Cortex of kidney (tissue), 1 donor: ENCODE data around the gene C15orf40.
A peak's percentile ranks its signal among the peaks of the same experiment; 100 is the strongest.
"Not testable (repeated sequence)": the region's sequence is repeated elsewhere in the genome, so short reads cannot be mapped to it uniquely, and the experiment has no call there.

Source experiments
- DNase-seq: peaks from one replicate; lab custom pipeline; 2025; lab: John Stamatoyannopoulos, UW

Gene C15orf40

DNA sequence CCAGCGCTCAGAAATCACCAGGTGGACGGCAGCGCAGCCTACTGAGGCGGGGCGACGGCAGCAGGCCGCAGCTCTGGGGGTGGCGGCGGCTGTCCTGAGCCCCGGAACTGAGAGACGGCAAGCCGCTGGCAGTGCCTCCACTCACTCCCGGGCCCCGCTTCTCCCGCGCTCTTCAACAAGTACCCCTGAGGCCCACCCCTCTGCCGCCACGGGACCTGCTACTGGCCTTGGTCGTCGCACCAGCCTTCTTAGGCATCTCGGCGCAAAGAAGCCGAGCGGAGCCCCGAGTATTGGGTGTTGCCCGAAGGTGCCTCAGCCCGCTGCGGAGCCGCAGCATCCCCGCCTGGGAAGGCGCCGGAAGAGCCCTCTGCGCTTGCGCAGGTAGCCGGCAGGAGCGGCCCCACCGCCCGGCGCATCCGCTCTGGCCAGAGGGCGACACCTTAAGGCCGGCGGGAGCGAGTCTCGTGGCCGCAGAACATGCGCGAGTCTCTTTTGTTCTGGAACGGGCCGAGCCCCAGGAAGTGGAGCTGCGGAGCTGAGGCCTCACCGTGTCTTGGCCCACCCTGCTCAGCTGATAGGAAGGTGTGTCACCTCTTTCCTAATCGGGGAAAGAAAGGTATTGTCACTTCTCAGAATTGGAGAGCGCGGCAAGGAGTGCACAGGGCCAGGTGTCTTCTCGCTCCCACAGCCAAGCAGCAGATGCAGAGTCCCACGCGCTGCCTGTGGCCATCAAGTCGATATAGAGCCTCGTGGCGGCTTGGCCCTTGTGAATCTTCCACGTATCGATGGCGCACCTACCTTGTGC, at the start of gene C15orf40:
Gene C15orf40 (minus strand): TSS at position 369 of the 805 bp plus-strand sequence. CDS start 32 bp downstream, at position 337.
- DNase-seq = peak; percentile 46

DNA sequence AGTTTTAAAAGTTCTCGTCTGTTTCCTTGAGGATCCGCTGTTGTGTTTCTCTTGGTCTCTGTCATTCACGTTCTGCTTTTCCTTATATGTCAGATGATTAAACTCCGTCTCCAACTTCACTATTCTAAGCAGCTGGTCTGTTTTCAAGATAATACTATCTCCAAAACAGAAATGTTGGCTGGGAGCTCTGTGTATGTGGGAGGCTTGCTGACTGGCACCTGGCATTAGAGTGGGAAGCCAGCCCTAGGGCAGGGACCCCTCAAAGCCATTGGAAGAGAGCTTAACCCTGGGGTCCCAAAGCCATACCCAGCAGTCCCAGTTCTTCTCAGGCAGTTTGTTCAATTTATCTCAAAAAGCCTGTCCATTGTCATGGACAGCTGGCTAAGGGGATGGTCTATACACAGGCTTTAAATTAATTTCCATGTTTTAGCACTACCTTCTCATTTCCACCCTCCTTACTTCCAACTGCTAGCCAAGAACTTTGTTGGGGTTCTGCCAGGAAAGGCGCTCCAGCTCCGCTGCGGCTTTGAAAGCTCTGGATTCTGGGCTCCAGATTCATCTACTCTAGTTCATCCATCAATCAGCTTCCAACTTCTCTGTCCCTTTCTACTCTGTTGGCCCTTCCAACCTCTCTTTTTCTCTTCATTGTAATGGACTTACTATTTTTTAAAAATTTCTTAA, 46.4 kb upstream of the C15orf40 start:
- no peak for DNase-seq

DNA sequence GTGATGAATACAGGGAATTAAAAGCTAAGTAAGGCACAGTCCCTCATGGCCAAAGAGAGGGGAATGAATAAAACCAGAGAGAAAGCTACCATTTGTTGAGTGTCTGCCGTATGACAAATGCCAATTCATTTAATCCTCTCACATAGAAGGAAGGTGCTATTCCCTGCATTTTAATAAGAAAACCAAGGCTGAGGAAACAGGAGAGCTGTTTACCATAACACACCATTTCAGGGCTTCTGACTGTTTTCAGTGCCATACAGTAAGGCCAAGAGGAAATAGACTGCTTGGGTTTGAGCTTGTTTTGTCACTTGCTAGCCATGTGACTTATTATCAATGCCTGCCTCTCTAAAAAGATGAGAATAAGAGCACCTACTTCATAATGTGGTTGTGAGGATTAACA, 45.6 kb upstream of the C15orf40 start:
- no peak for DNase-seq

DNA sequence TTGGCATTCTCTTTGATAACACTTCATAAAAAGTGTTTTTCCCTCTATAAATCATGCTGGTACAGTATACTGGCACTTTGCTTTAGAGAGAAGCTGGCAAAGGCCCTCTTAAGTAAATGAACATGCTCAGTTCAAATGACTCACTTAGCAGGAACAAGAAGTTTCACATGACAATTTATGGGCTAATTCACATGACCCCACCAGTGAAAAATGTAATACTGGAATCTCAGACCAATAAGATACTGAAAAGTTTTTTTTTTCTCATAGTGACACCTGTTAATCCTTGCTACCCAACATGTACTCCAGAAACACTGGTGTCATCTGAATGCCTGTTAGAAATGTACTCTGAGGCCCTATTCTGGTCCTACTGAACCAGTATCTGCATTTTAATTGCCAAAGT, 41.7 kb upstream of the C15orf40 start:
- DNase-seq = no peak

DNA sequence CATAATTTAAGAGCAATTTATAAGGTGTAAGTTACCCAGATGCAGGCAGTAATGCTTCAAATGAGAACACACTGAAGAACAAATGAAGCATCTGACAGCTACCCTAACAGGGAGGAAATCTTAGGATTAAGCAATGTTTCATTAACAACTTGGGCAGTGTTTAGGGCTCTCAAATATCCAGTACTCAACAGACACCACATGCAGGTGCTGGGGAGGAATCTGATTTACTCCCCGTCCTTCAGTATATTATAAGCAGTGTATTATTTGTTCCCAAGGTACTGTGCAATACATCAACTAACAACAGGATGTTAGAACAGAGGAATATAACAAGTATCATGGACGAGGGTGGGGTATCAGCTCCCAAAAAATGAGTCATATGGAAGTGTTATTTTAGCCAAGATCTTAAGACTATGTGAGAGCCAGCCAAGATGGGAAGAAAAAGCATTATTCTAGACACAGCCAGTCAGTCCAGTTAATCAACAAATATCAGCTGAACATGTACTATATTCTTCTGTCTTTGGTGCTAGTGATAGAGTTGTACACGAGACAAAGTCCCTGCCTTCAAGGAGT, 35.2 kb upstream of the C15orf40 start:
- DNase-seq = no peak

DNA sequence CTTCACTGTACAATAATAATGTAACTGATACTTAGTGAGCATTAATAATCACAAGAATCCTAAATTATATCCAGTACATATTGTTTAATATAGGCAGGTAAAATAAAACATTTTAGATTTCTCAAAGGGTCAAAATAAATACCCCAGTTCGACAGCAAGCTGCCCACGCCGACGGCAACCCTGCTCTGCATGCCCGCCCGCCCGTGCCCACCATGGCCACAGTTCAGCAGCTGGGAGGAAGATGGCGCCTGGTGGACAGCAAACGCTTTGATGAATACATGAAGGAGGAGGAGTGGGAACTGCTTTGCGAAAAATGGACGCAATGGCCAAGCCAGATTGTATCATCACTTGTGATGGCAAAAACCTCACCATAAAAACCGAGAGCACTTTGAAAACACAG, 32.7 kb upstream of the C15orf40 start:
- DNase-seq = no peak

DNA sequence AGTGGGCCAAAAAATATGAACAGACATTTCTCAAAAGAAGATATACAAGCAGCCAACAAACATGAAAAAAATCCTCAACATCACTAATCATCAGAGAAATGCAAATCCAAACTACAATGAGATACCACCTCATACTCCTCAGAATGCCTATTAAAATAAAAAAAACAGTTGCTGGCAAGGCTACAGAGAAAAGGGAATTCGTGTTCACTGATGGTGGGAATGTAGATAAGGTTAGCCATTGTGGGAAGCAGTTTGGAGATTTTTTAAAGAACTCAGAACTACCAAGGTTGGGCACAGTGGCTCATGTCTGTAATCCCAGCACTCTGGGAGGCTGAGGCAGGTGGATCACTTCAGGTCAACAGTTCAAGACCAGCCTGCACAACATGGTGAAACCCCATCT, 27.8 kb upstream of the C15orf40 start:
- DNase-seq = no peak

DNA sequence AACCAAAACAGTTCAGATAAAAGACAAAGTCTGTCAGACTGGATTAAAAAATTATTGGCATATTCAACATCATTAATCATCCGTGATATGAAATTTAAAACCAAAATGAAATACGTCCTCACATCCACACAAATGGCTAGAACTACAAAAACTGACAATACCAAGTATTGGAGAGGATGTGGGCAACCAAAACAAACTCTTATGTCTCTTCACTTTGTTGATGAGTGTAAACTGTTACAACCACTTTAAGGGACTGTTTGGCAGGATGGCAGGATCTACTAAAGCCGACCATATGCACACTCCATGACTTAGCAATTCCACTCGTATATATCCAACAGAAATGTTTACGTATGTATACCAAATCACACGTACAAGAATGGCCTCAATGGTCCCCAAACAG, 24.8 kb upstream of the C15orf40 start:
- DNase-seq = no peak

DNA sequence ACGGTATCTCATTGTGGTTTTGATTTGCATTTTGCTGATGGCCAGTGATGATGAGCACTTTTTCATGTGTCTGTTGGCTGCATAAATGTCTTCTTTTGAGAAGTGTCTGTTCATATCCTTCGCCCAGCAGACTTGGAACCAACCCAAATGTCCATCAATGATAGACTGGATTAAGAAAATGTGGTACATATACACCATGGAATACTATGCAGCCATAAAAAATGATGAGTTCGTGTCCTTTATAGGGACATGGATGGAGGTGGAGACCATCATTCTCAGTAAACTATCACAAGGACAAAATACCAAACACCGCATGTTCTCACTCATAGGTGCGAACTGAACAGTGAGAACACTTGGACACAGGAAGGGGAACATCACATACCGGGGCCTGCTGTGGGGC, 19.8 kb upstream of the C15orf40 start:
- DNase-seq = not testable (repeated sequence)

DNA sequence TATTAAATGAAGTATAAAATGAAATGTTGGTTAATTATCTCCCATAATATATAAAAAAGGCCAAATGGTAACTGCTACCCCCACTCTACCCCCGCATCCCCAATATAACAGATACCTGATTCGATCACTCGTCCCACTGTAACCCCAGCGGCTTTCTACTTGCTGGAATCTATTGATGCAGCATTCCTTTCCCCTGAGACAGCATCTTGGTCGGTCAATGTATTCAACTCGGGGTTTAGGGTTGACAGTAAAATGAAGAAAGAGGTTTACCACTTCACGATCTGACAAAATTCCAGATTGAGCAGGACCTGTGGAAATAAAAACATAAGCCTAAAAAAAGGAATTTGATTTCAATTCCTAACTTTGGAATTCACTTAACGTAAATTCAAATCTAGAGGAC, 18.6 kb upstream of the C15orf40 start:
- no peak for DNase-seq

DNA sequence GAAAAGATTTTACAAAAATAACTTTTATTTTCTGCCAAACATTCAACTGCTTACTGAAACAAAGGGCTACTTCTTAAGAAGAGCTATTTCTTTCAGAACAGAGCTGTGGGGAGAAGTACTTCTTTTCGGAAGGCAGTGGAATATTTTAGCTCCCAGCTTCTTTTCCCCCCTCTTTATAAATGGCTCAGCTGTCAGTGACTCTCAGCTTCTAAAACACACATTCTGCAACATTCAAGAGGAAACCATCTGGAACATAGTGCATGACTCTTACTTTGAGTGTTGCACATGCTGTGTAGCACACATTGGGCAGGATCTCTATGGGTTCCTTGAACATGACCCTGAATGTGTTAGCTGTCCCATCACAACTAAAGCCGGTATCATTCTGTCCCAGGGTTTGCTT, 7.0 kb upstream of the C15orf40 start:
- no peak for DNase-seq

DNA sequence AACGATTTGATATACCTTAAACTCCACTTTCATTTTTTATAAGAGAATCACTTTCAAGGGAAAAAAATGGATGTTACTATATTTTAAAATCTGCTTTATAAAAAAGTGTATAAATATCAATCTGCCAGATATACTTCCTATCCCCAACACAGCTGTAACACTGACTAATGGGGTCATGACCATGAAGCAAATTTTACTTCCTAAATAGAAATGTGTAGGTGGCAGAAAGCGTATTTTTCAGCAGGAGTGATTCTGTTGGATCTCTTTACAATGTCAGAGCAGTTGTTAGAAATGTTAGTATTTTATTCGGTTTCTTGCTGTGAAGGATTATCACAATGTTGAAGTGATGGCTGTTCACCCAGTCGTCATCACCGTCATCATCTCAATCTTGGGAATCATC, 5.5 kb upstream of the C15orf40 start:
- DNase-seq = no peak

DNA sequence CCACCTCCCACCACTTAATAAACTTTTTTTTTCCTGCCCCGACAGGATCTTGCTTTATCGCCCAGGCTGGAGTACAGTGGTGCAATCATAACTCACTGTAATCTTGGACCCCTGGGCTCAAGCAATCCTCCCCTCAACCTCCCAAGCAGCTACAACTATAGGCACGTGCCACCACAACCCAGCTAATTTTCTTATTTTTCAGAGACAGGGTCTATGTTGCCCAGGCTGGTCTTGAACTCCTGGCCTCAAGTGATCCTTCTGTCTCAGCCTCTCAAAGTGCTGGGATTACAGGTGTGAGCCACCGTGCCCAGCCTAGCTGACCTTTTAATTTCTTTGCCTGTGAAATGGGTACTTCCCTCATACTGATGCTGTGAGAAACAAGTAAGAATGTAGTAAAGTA, 3.9 kb upstream of the C15orf40 start:
- DNase-seq = no peak

DNA sequence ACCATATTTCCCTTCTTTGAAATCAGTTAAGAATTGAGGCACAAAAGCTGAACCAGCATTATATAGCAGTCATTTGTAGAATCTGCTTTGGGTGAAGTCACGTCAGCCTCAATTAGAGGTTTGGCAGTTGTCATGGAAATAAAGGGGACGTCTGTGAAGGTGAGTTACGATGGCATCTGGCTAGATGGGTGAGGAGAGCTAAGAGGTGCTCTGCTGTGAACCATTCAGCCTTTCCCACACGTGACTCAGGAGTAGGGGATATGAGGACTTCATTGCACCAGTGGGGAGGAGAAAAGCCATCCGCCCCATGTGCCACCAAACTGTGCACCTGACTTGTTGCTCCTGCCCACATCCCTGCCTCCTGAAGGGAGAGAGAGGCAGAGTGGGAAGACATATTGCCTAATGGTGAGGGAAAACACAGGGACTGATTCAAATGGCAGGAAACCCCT, 2.8 kb upstream of the C15orf40 start:
- no peak for DNase-seq

DNA sequence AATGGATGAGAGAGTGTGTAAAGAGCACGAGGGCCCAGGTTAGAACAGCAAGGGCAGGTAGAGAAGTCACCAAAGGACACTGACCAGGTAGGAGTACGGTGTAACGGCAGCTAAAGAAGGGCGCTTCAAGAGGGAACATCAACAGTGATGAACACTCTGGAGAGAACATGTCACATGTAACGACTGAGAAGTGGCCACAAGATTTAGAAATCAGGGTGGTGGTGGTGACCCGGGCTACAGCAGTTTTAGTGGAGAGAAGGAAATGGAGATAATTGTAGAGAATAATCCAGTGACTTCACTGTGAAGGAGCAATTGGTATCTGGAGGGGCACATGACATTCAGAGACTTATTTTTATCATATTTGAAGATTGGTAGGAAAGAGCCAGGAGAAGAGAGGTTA, 1.2 kb upstream of the C15orf40 start:
- no peak for DNase-seq

DNA sequence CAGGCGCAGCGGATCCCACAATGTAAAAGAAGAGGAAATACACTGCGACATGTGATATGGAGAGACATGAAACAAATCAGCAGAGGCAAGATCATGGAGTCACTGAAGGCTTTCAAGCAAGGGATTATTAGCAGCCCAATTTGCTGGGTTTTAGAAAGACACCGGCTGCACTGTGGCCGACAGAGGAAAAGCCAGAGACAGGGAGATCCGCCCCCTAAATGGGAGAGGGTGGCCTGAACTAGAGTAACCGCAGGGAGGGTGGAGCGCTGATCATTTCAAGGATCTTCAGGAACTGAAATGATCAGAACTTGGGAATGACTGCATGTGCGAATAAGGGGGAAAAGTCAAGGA, 612 bp upstream of the C15orf40 start:
- DNase-seq = no peak

DNA sequence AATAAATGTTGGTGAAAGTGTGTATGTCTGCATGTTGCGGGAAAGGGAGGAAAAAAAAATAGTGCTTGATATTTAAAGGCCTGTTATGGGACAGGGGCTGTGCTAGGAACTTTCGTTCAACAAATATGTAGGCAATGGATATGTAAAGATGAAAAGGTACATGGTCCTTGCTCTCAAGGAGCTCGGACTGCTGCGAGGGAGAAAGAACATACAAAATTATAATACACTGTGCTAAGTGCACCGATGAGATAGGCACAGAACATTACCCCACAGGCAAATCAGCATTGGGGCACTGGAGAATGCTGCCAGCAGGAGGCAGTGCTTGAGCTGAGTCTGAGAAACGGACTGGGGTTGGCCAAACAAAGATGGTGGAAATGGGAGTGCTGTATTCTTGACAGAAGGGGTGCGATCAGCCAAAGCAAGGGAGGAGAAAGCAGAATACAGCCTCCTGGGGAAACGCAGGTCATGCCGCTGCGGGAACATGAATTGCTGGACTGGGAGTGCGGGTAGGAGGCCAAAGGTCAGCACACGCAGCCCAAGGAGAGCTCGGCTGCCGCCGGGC, 649 bp downstream of the C15orf40 start:
- DNase-seq = no peak

DNA sequence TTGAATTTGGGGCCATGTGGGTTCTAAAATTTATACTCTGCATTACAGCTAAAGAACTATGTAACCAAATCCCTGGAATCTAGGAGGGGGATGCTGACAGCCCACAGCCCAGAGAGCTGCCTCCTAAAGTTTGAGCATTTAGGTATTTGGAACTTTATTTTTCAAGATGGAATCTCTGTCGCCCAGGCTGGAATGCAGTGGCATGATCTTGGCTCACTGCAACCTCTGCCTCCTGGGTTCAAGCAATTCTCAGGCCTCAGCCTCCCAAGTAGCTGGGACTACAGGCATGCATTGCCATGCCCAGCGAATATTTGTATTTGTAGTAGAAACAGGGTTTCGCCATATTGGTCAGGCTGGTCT, 10.8 kb downstream of the C15orf40 start:
- not testable (repeated sequence) for DNase-seq

DNA sequence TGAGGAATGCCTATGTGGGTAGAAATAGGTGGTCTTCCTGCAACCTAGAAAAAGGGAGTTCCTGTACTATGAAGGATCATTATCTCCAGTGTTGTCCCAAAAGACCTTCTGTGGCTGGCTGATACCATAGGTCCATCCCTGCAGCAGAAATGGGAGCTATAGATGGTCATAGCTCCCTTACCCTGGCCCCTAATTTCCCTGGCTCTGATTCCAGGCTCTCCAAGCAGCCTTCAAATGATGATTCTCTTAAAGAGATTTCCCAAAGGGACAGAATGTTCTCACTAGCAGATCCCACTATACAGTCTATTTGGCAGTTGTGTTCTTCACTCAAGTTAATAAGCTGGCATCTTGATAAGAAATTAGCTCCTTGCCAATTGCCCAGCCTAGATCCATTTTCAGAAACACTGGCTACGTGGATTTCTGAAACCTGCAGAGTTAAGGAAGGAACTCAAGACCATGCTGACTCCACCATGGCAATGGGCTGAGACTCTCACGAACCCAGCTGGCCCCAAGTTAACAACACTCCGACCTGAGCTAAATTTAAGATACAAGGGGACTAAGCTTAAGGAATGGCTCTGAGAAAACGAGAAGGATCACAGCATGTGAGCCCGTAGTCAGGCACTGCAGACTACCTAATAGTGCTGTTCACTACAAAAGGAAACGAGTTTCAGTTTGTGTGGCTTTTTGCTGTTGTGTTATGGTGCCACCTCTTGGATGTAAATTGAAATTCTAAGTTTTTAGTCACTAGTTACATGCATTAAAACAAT, 11.4 kb downstream of the C15orf40 start:
- no peak for DNase-seq

DNA sequence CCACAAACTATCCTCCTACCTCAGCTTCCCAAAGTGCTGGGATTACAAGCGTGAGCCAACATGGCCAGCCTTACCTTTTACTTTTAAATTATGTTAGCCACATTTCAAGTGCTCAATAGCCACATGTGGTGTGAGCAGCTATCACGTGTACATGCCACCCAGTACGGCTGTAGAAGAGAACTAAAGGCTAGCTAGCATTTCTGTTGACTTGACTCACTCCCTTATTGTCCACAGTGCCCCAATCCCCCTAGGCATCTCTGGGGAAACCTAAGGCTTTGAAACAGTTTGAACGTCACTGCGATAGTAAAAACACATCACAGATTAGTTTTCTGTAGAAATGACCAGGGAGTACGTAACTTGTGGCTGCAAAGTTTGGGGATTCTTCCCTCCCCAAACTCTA, 12.0 kb downstream of the C15orf40 start:
- no peak for DNase-seq

DNA sequence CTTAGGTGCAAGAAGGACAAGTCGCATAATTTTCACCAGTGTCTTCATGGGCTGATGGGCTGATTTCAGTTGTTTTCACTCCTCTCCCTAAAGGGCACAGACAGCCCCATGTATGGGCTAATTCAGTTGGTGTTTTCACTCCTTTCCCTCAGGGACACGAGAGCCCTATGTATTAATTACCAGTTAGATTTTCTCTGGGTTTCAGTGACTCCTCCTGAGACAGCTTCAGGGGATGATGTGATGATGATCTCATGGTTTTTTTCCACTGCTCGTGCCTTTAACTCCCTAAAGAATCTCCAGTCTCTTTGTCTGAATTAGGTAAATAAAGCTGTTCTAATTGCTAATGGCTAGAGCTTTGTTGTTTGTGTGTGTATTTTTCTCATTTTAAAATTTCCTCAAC, 15.5 kb downstream of the C15orf40 start:
- no peak for DNase-seq

DNA sequence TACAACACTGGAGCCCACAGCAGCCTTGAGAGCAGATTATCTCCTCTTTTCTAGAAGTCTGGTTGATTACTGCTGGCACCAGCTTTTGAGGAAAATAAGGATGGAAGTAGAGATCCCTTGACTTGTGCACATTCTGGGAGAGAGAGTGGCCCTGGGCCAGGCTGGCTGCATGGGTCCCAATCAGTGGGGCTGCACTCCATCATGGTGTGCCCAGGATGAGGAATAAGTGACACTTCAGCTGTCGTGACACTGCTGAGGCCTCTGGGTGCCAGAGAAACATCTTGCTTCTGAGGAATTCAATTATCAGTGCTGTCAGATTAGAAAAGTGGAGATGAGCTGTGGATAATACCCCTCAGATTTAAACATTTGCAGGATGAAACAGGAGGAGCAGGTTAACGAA, 16.4 kb downstream of the C15orf40 start:
- no peak for DNase-seq
